GM21529 (cell line): Measurements from ENCODE around the gene PHF3.
"Not testable (repeated sequence)": the region's sequence is repeated elsewhere in the genome, so short reads cannot be mapped to it uniquely, and the experiment has no call there.

Source experiments
- ATAC-seq: cut with Tn5 transposase; IDR thresholded peaks from one replicate; pipeline ENCODE4 v1.9.1; 2021; ENCODE audit not compliant: unreplicated experiment

PHF3 gene

GRCh38 chr6:63705707-63706106 lies 70.1 kb downstream of the PHF3 start:
- ATAC-seq = no peak

GRCh38 chr6:63706630-63707029 lies 71.0 kb downstream of the PHF3 start:
- no peak for ATAC-seq

GRCh38 chr6:63708631-63709030 lies 73.0 kb downstream of the PHF3 start:
- no peak for ATAC-seq

GRCh38 chr6:63709148-63709547 lies 73.5 kb downstream of the PHF3 start:
- no peak for ATAC-seq

- no peak for ATAC-seq
These were observed 77.7 kb downstream of the PHF3 start for GRCh38 chr6:63713332-63713731.

- ATAC-seq = peak; percentile 42
These were observed 78.5 kb downstream of the PHF3 start for GRCh38 chr6:63714091-63714490.

- ATAC-seq = no peak
These were observed 80.6 kb downstream of the PHF3 start for GRCh38 chr6:63716169-63716568.

GRCh38 chr6:63721181-63721580 lies 85.6 kb downstream of the PHF3 start:
- no peak for ATAC-seq

- no peak for ATAC-seq
These were observed 89.1 kb downstream of the PHF3 start for GRCh38 chr6:63724721-63725120.

- no peak for ATAC-seq
These were observed 94.7 kb downstream of the PHF3 start for GRCh38 chr6:63730311-63730710.

GRCh38 chr6:63731930-63732329 lies 96.3 kb downstream of the PHF3 start:
- no peak for ATAC-seq

GRCh38 chr6:63732336-63732735 lies 96.7 kb downstream of the PHF3 start:
- ATAC-seq = no peak

- ATAC-seq = no peak
These were observed 99.3 kb downstream of the PHF3 start for GRCh38 chr6:63734923-63735322.

GRCh38 chr6:63738190-63738589 lies 102.6 kb downstream of the PHF3 start:
- ATAC-seq = not testable (repeated sequence)

GRCh38 chr6:63739094-63739687 lies 103.6 kb downstream of the PHF3 start:
- ATAC-seq = no peak

- no peak for ATAC-seq
These were observed 105.1 kb downstream of the PHF3 start for GRCh38 chr6:63740709-63741108.

GRCh38 chr6:63742060-63742459 lies 106.5 kb downstream of the PHF3 start:
- no peak for ATAC-seq

- no peak for ATAC-seq
These were observed 108.1 kb downstream of the PHF3 start for GRCh38 chr6:63743691-63744090.

- no peak for ATAC-seq
These were observed 109.2 kb downstream of the PHF3 start for GRCh38 chr6:63744810-63745209.

- no peak for ATAC-seq
These were observed 110.2 kb downstream of the PHF3 start for GRCh38 chr6:63745784-63746183.

GRCh38 chr6:63750400-63750799 lies 114.8 kb downstream of the PHF3 start:
- ATAC-seq = no peak

GRCh38 chr6:63757275-63757674 lies 121.7 kb downstream of the PHF3 start:
- ATAC-seq = not testable (repeated sequence)

- ATAC-seq = no peak
These were observed 122.2 kb downstream of the PHF3 start for GRCh38 chr6:63757826-63758225.
